NT2/D1 (cell line): ENCODE results near the gene PNRC2.

Experiments
- SUZ12 ChIP-seq: IDR thresholded peaks from 2 replicates; pipeline ENCODE4 v1.6.1; 2011; ENCODE audit not compliant: insufficient read length, insufficient read depth; ENCODE audit errors: extremely low read depth
- YY1 ChIP-seq: IDR thresholded peaks from 2 replicates; pipeline ENCODE4 v1.6.1; 2011; ENCODE audit not compliant: insufficient read length, insufficient read depth
- ZNF274 ChIP-seq: IDR thresholded peaks from 2 replicates; pipeline ENCODE4 v1.6.1; 2011; ENCODE audit warnings: mild to moderate bottlenecking, low read depth, low read length

DNA sequence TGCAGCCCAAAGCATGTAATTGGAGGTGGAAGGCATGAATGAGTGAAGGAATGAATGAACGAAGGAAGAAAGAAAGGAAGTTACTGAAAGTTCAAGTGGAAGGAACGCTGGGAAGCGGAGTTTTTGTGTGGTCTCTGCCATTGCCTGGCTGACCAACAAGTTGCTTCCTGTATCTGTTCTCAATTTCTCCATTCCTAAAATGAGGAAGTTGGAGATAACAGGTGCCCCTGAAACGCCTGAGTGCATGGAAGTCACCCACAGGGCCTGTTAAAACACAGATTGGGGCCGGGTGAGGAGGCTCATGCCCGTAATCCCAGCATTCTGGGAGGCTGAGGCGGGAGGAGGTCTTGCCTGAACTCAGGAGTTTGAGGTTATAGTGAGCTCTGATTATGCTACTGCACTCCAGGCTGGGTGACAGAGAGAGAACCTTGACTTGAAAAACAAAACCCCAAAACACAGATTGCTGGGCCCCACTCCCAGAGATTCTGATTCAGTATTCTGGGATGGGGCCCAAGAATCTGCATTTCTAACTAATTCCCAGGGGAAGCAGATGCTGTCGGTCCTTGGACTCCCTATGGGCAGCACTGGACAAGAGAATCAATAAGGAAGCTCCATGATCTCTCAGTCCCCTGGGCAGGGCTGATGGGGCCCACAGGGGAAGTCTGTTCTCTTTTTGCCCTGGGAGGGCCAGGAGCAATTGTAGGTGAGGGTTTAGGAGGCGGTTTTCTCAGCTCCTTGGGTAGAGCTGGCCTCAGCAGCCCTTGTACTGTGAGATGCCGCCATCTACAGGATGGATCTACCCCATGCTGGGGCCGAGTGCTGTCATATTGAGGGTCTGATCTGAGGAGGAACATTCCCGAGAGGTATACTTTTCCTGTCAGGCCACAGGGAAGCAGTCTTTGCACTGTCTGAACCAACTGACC is 43.2 kb upstream of the PNRC2 start:
- no peak for TF ChIP-seq YY1
- TF ChIP-seq ZNF274 = no peak
- no peak for TF ChIP-seq SUZ12
